H1 (cell line): ENCODE results near the gene CPTP. TPM values are rescaled to one million over a fixed set of nuclear protein-coding genes. Genes with fewer than 3 reads are reported as not detected.

ENCODE experiments used
- CTCF ChIA-PET: fragments of 300-600 bp; sonication (Branson Sonifier 250); formaldehyde crosslinking; loops from one replicate; lab custom pipeline; 2021; ENCODE audit not compliant: partially characterized antibody; lab: Charles Lee
- POLR2A ChIA-PET: fragments of 300-600 bp; sonication (Branson Sonifier 250); formaldehyde crosslinking; loops from one replicate; lab custom pipeline; 2021; ENCODE audit warnings: inconsistent platforms; ENCODE audit not compliant: partially characterized antibody; lab: Charles Lee
- DNase-seq, 2 experiments: peaks; one replicate each; pipeline versions ENCODE4 v3.0.0 to v3.0.0-alpha.2; 2010 to 2022; ENCODE audit warnings: low spot score in 2 of 2, low read depth in 1 of 2, mixed read lengths in 1 of 2
- FAIRE-seq: peaks from 2 replicates; lab custom pipeline; 2011; peaks lifted over from hg19 to GRCh38; lab: Jason Lieb, UNC
- H2AFZ ChIP-seq: 2 replicates; pipeline ENCODE4 v1.8.1; 2012; ENCODE audit warnings: low read length, inconsistent platforms
- H2AK5ac ChIP-seq: 2 replicates; pipeline ENCODE4 v1.6.1; 2013; ENCODE audit warnings: low read depth, low read length
- H2BK120ac ChIP-seq: replicated peaks from 2 replicates; pipeline ENCODE3; 2013; ENCODE audit warnings: low read depth, low read length, inconsistent platforms
- H2BK12ac ChIP-seq: 2 replicates; pipeline ENCODE4 v1.6.1; 2013; ENCODE audit warnings: low read depth, low read length
- H2BK15ac ChIP-seq: 2 replicates; pipeline ENCODE4 v1.6.1; 2013; ENCODE audit warnings: low read length
- H2BK20ac ChIP-seq: 2 replicates; pipeline ENCODE4 v1.6.1; 2013; ENCODE audit warnings: low read length
- H2BK5ac ChIP-seq: 2 replicates; pipeline ENCODE4 v1.6.1; 2013; ENCODE audit warnings: low read depth, low read length
- H3K14ac ChIP-seq: 2 replicates; pipeline ENCODE4 v1.6.1; 2013; ENCODE audit warnings: inconsistent platforms; ENCODE audit not compliant: insufficient read length
- H3K18ac ChIP-seq: 2 replicates; pipeline ENCODE4 v1.6.1; 2013; ENCODE audit warnings: low read length; ENCODE audit errors: extremely low read depth
- H3K23ac ChIP-seq: 2 replicates; pipeline ENCODE4 v1.6.1; 2013; ENCODE audit warnings: inconsistent platforms; ENCODE audit not compliant: insufficient read length
- H3K23me2 ChIP-seq: 2 replicates; pipeline ENCODE4 v1.6.1; 2013; ENCODE audit warnings: low read depth, low read length
- H3K27ac ChIP-seq: 2 replicates; pipeline ENCODE4 v1.6.1; 2011; ENCODE audit warnings: low read depth, low read length, inconsistent platforms
- H3K27me3 ChIP-seq, 4 experiments: replicated peaks in 1 of 4; 1 replicate in 1 of 4; 2 replicates in 3 of 4; pipeline versions ENCODE4 v1.6.1 to v1.8.1; 2011 to 2013; ENCODE audit warnings: low read length in 3 of 4, mild to moderate bottlenecking in 3 of 4, inconsistent platforms in 2 of 4, mixed read lengths in 2 of 4, moderate library complexity in 1 of 4; ENCODE audit not compliant: control insufficient read depth in 3 of 4, insufficient read depth in 3 of 4; ENCODE audit errors: extremely low read depth in 1 of 4
- H3K36me3 ChIP-seq, 4 experiments: 2 replicates each; pipeline versions ENCODE4 v1.6.1 to v1.8.1; 2011 to 2013; ENCODE audit warnings: mild to moderate bottlenecking in 4 of 4, low read length in 3 of 4, moderate library complexity in 2 of 4, control low read depth in 1 of 4, inconsistent platforms in 1 of 4; ENCODE audit not compliant: insufficient read depth in 4 of 4, control insufficient read depth in 2 of 4
- H3K4ac ChIP-seq: replicated peaks from 2 replicates; pipeline ENCODE3; 2013; ENCODE audit warnings: low read length, low read depth, mixed read lengths, inconsistent platforms; ENCODE audit not compliant: insufficient read length
- H3K4me1 ChIP-seq, 4 experiments: replicated peaks in 1 of 4; 1 replicate in 1 of 4; 2 replicates in 3 of 4; pipeline versions ENCODE4 v1.6.1 to v1.8.1; 2011 to 2013; ENCODE audit warnings: low read length in 3 of 4, inconsistent platforms in 2 of 4, mixed read lengths in 1 of 4; ENCODE audit not compliant: insufficient read depth in 4 of 4, control insufficient read depth in 3 of 4
- H3K4me2 ChIP-seq, 2 experiments: 2 replicates each; pipeline versions ENCODE4 v1.6.1 to v1.8.1; 2011 to 2013; ENCODE audit warnings: low read depth in 2 of 2, low read length in 2 of 2, control low read depth in 1 of 2, inconsistent platforms in 1 of 2, mild to moderate bottlenecking in 1 of 2; ENCODE audit not compliant: insufficient read depth in 1 of 2
- H3K4me3 ChIP-seq, 4 experiments: fragments of 200-600, 300-600 bp in 1 of 4; sonication (generic), shearing (Covaris generic), sonication (Bioruptor Twin) in 1 of 4; 2 replicates each; pipeline versions ENCODE4 v1.5.1 to v1.8.1; 2011 to 2016; ENCODE audit warnings: low read length in 4 of 4, low read depth in 3 of 4, control low read depth in 2 of 4, inconsistent platforms in 2 of 4, mild to moderate bottlenecking in 2 of 4, mixed read lengths in 1 of 4, moderate library complexity in 1 of 4; ENCODE audit not compliant: insufficient read depth in 2 of 4; ENCODE audit errors: extremely low read depth in 1 of 4
- H3K56ac ChIP-seq: replicated peaks from 2 replicates; pipeline ENCODE3; 2013; ENCODE audit warnings: low read depth, mild to moderate bottlenecking, mixed read lengths, low read length, inconsistent platforms; ENCODE audit not compliant: insufficient read length
- H3K79me1 ChIP-seq: 2 replicates; pipeline ENCODE4 v1.6.1; 2013; ENCODE audit warnings: low read depth, low read length, control low read depth
- H3K79me2 ChIP-seq, 2 experiments: 2 replicates each; pipeline versions ENCODE4 v1.6.1 to v1.8.1; 2012 to 2013; ENCODE audit warnings: low read length in 2 of 2, mild to moderate bottlenecking in 2 of 2, inconsistent platforms in 1 of 2; ENCODE audit not compliant: insufficient read depth in 2 of 2, control insufficient read depth in 1 of 2
- H3K9ac ChIP-seq, 4 experiments: replicated peaks in 1 of 4; 1 replicate in 1 of 4; 2 replicates in 3 of 4; pipeline versions ENCODE4 v1.6.1 to v1.8.1; 2011 to 2013; ENCODE audit warnings: low read depth in 3 of 4, low read length in 3 of 4, control low read depth in 2 of 4, mild to moderate bottlenecking in 2 of 4, moderate library complexity in 2 of 4, inconsistent platforms in 1 of 4; ENCODE audit errors: extremely low read depth in 1 of 4
- H3K9me3 ChIP-seq, 2 experiments: 2 replicates each; pipeline versions ENCODE4 v1.6.1 to v1.8.1; 2012 to 2013; ENCODE audit warnings: mild to moderate bottlenecking in 2 of 2, moderate library complexity in 2 of 2, control low read depth in 1 of 2, inconsistent platforms in 1 of 2, low read depth in 1 of 2, low read length in 1 of 2, mixed read lengths in 1 of 2; ENCODE audit not compliant: insufficient read depth in 2 of 2
- H4K20me1 ChIP-seq, 2 experiments: replicated peaks in 1 of 2; 2 replicates each; pipeline versions ENCODE3 to v1.8.1; 2011 to 2013; ENCODE audit warnings: inconsistent platforms in 2 of 2, low read length in 2 of 2, mild to moderate bottlenecking in 1 of 2; ENCODE audit not compliant: insufficient read depth in 2 of 2, control insufficient read depth in 1 of 2
- H4K5ac ChIP-seq: 2 replicates; pipeline ENCODE4 v1.6.1; 2013; ENCODE audit warnings: low read length, low read depth, mixed read lengths, inconsistent platforms; ENCODE audit not compliant: insufficient read length
- H4K8ac ChIP-seq: 2 replicates; pipeline ENCODE4 v1.8.0; 2013; ENCODE audit warnings: mild to moderate bottlenecking, moderate library complexity, low read length, inconsistent platforms; ENCODE audit not compliant: insufficient read depth; ENCODE audit errors: extremely low read depth
- H4K91ac ChIP-seq: replicated peaks from 2 replicates; pipeline ENCODE3; 2013; ENCODE audit warnings: low read length, mixed read lengths, inconsistent platforms; ENCODE audit not compliant: insufficient read length
- CBX5 ChIP-seq: fragments of 300-800, 300-1000 bp; sonication (generic); IDR thresholded peaks from 2 replicates; pipeline ENCODE4 v1.7.1; 2016; ENCODE audit warnings: antibody characterized with exemption, low read length, low read depth
- CTBP2 ChIP-seq: IDR thresholded peaks from 2 replicates; pipeline ENCODE4 v1.7.0; 2011; ENCODE audit warnings: borderline replicate concordance, mild to moderate bottlenecking, moderate library complexity, mixed read lengths, low read length; ENCODE audit not compliant: insufficient read depth, insufficient read length
- CTCF ChIP-seq, 3 experiments: IDR thresholded peaks; 1 replicate in 2 of 3; 2 replicates in 1 of 3; pipeline versions ENCODE4 v1.5.1 to v1.6.1; 2011; ENCODE audit warnings: low read length in 3 of 3, mild to moderate bottlenecking in 3 of 3, inconsistent platforms in 2 of 3, low read depth in 1 of 3, moderate library complexity in 1 of 3; ENCODE audit not compliant: insufficient read depth in 1 of 3; ENCODE audit errors: control extremely low read depth in 1 of 3
- GABPA ChIP-seq: IDR thresholded peaks from 2 replicates; pipeline ENCODE4 v1.6.1; 2011; ENCODE audit warnings: mild to moderate bottlenecking, low read length, moderate library complexity, borderline replicate concordance; ENCODE audit not compliant: insufficient read depth
- TCF12 ChIP-seq: IDR thresholded peaks from 2 replicates; pipeline ENCODE4 v1.6.1; 2011; ENCODE audit warnings: low read depth, mild to moderate bottlenecking, low read length
- WGBS, 2 experiments: shearing (Covaris generic) in 1 of 2; methylation state at CpG; one replicate each; pipeline versions ENCODE4 v1.1.6 to v1.1.7; 2013 to 2015; ENCODE audit warnings: low lambda C conversion rate in 2 of 2, mixed read lengths in 2 of 2, inconsistent platforms in 1 of 2, low coverage in 1 of 2, missing lambda C conversion rate in 1 of 2; ENCODE audit not compliant: insufficient replicate concordance in 2 of 2, insufficient coverage in 1 of 2, insufficient read length in 1 of 2; ENCODE audit errors: extremely low coverage in 1 of 2, missing lambda C conversion rate in 1 of 2; 5-methylcytosine and 5-hydroxymethylcytosine counted together
- polyA plus RNA-seq, 7 experiments: library from polyadenylated mRNA; depleted of rRNA in 3 of 7; stranded (reverse) in 5 of 7; unstranded in 2 of 7; fragments of >200 nt in 5 of 7; fragments of 200-250 nt in 2 of 7; gene quantifications; 1 replicate in 5 of 7; 2 replicates in 1 of 7; 4 replicates in 1 of 7; pipeline versions ENCODE4 v1.2.1 to v1.2.3, GENCODE V29; 2011 to 2013; ENCODE audit warnings: missing spikeins in 2 of 7, mixed read lengths in 2 of 7
- total RNA-seq: library from RNA; stranded (reverse); fragmentation: NEBNext Ultra II Directional; extraction: Animal tissue kit (Norgen Biotek cat#: 25700); gene quantifications from 2 replicates; pipeline ENCODE4 v1.2.1, GENCODE V29; 2021

The CPTP gene
- total and polyA plus RNA-seq, 2 of the 8 experiments (the other 6 are each of a cell fraction or from before 2014, with no cell fraction given): 8.1 to 10.6 TPM

GRCh38 chr1:1278620-1279019, 46.0 kb upstream of the CPTP start:
- Histone ChIP-seq H3K4me1 (peaks cover 0 to 7% (median under 1%) of the 10 kb centered on the region in 4 experiments; a peak in 2 of 7 replicates), H3K4me3 (no peak overlapping the region), H4K5ac (no peak overlapping the region), H3K23ac (no peak overlapping the region), H3K18ac (no peak overlapping the region), H2AK5ac (no peak overlapping the region), H3K9ac (no peak overlapping the region), H4K91ac (no peak overlapping the region), H3K27ac (no peak overlapping the region), H2BK12ac (no peak overlapping the region), H3K36me3 (no peaks in the 10 kb centered on the region), H3K79me2 (no peaks in the 10 kb centered on the region), H3K14ac (no peak overlapping the region), H4K20me1 (no peaks in the 10 kb centered on the region), H3K4me2 (no peak overlapping the region), H3K9me3 (no peaks in the 10 kb centered on the region), H2AFZ (no peak overlapping the region), H2BK120ac (no peak overlapping the region), H2BK20ac (no peak overlapping the region), H3K79me1 (no peaks in the 10 kb centered on the region), H4K8ac (no peak overlapping the region), H3K56ac (no peak overlapping the region), H3K4ac (no peak overlapping the region), H3K23me2 (peaks cover 3% of the 10 kb centered on the region; the same call in 1 of the 2 replicates), H2BK5ac (no peak overlapping the region), H3K27me3 (no peaks in the 10 kb centered on the region; a peak in 1 of 7 replicates), H2BK15ac (no peak overlapping the region)
- CTCF ChIA-PET: interaction anchor here (0.6 to 6.1 kb wide), 4 partner anchors 13 to 73 kb away, joined by 3 to 38 read pairs (median 3); no protein-coding TSS in a partner anchor
- FAIRE-seq: no peak
- TF ChIP-seq TCF12 (no peak), CBX5 (no peak), GABPA (no peak), CTCF (IDR thresholded peaks at IDR 0.05; ENCODE audit: control extremely low read depth in 1 of 3, insufficient read depth in 1 of 3, low read depth in 1 of 3, low read length in 3 of 3) (peak in 1 of 3 experiments; percentile 4; a peak in 1 of 4 replicates), CTBP2 (no peak)
- whole genome bisulfite sequencing, 2 experiments: 90% methylated on average over 13 of the region's 13 CpGs; no CpG with 5 or more reads in 1 of the 2 experiments
- no peak for DNase-seq
- POLR2A ChIA-PET: interaction anchor here (1.7 kb wide), 1 partner anchor 11 kb away, joined by 3 read pairs; no protein-coding TSS in a partner anchor
